HEK293 (cell line): ENCODE results near the gene TSEN54.

Experiments
- CTCF ChIA-PET: fragments of 350-600 bp; formaldehyde crosslinking; extraction: SDS; loops from one replicate; lab custom pipeline; 2021; ENCODE audit warnings: antibody characterized with exemption; lab: Yijun Ruan, JAX
- POLR2A ChIA-PET: fragments of 300-600 bp; formaldehyde crosslinking; extraction: SDS; loops from one replicate; lab custom pipeline; 2020; ENCODE audit warnings: antibody characterized with exemption, inconsistent platforms; lab: Yijun Ruan, JAX
- H3K27ac ChIP-seq: fragments of 200-500 bp; sonication (Bioruptor generic); 2 replicates; pipeline ENCODE4 v1.5.1; 2014; ENCODE audit warnings: low read depth, low read length, control low read depth, inconsistent platforms; ENCODE audit errors: extremely low read depth
- H3K36me3 ChIP-seq, 2 experiments: fragments of 200-500 bp in 1 of 2; sonication (Bioruptor generic) in 1 of 2; 1 replicate in 1 of 2; 2 replicates in 1 of 2; pipeline ENCODE4 v1.5.1; 2014 to 2017; ENCODE audit warnings: inconsistent platforms in 2 of 2, low read length in 2 of 2; ENCODE audit not compliant: control insufficient read depth in 2 of 2, insufficient read depth in 1 of 2
- H3K4me1 ChIP-seq: fragments of 200-500 bp; sonication (Bioruptor generic); 2 replicates; pipeline ENCODE4 v1.5.1; 2014; ENCODE audit warnings: mild to moderate bottlenecking, low read length, inconsistent platforms; ENCODE audit not compliant: control insufficient read depth, insufficient read depth
- H3K4me3 ChIP-seq: 2 replicates; pipeline ENCODE4 v1.5.1; 2011; ENCODE audit warnings: low read depth, mild to moderate bottlenecking, control low read depth, low read length, moderate library complexity
- H3K9me3 ChIP-seq: fragments of 200-500 bp; sonication (Bioruptor generic); 2 replicates; pipeline ENCODE4 v1.5.1; 2014; ENCODE audit warnings: low read depth, low read length, inconsistent platforms; ENCODE audit not compliant: control insufficient read depth, insufficient read depth
- EGR2 ChIP-seq: fragments of 450-650 bp; formaldehyde crosslinking; IDR thresholded peaks from 2 replicates; pipeline ENCODE4 v1.5.1; 2016; ENCODE audit warnings: low read depth, missing biosample characterization, missing genetic modification characterization
- FEZF1 ChIP-seq: fragments of 450-650 bp; formaldehyde crosslinking; IDR thresholded peaks from 2 replicates; pipeline ENCODE4 v1.5.1; 2016; ENCODE audit warnings: missing biosample characterization, missing genetic modification characterization
- GLI4 ChIP-seq: fragments of 450-650 bp; formaldehyde crosslinking; IDR thresholded peaks from 2 replicates; pipeline ENCODE4 v1.5.1; 2016; ENCODE audit warnings: missing biosample characterization, missing genetic modification characterization
- GLIS1 ChIP-seq: fragments of 450-650 bp; formaldehyde crosslinking; IDR thresholded peaks from 2 replicates; pipeline ENCODE4 v1.5.1; 2016; ENCODE audit warnings: missing biosample characterization, missing genetic modification characterization
- KLF10 ChIP-seq: fragments of 450-650 bp; IDR thresholded peaks from 2 replicates; pipeline ENCODE4 v1.5.1; 2018; ENCODE audit warnings: missing biosample characterization, mild to moderate bottlenecking, missing genetic modification characterization
- KLF7 ChIP-seq: fragments of 450-650 bp; formaldehyde crosslinking; IDR thresholded peaks from 2 replicates; pipeline ENCODE4 v1.5.1; 2016; ENCODE audit warnings: missing biosample characterization, missing genetic modification characterization, borderline replicate concordance
- KLF8 ChIP-seq: fragments of 450-650 bp; formaldehyde crosslinking; IDR thresholded peaks from 2 replicates; pipeline ENCODE4 v1.5.1; 2016; ENCODE audit warnings: missing biosample characterization, missing genetic modification characterization
- KLF9 ChIP-seq: fragments of 450-650 bp; formaldehyde crosslinking; IDR thresholded peaks from 2 replicates; pipeline ENCODE4 v1.5.1; 2016; ENCODE audit warnings: missing biosample characterization, missing genetic modification characterization, low read depth
- MEIS1 ChIP-seq: sonication (generic); formaldehyde crosslinking; IDR thresholded peaks from 2 replicates; pipeline ENCODE4 v1.8.1; 2022; ENCODE audit warnings: missing genetic modification reagents, mild to moderate bottlenecking, borderline replicate concordance
- SALL2 ChIP-seq: fragments of 450-650 bp; formaldehyde crosslinking; IDR thresholded peaks from 2 replicates; pipeline ENCODE4 v1.5.0; 2017; ENCODE audit warnings: missing biosample characterization, mild to moderate bottlenecking, missing genetic modification characterization, borderline replicate concordance
- ZBTB7A ChIP-seq: fragments of 450-650 bp; formaldehyde crosslinking; IDR thresholded peaks from 2 replicates; pipeline ENCODE4 v1.5.1; 2016; ENCODE audit warnings: low read depth, missing biosample characterization, missing genetic modification characterization
- ZFHX2 ChIP-seq: fragments of 450-650 bp; formaldehyde crosslinking; conservative IDR thresholded peaks from 2 replicates; pipeline ENCODE4 v1.5.1; 2016; ENCODE audit warnings: missing biosample characterization, missing genetic modification characterization
- ZFP37 ChIP-seq: fragments of 450-650 bp; formaldehyde crosslinking; IDR thresholded peaks from 2 replicates; pipeline ENCODE4 v1.5.1; 2016; ENCODE audit warnings: missing biosample characterization, missing genetic modification characterization
- ZIC2 ChIP-seq: fragments of 450-650 bp; formaldehyde crosslinking; IDR thresholded peaks from 2 replicates; pipeline ENCODE4 v1.5.1; 2016; ENCODE audit warnings: missing biosample characterization, missing genetic modification characterization
- ZNF146 ChIP-seq: fragments of 450-650 bp; formaldehyde crosslinking; IDR thresholded peaks from 2 replicates; pipeline ENCODE4 v1.5.1; 2016; ENCODE audit warnings: missing biosample characterization, missing genetic modification characterization
- ZNF184 ChIP-seq: fragments of 450-650 bp; IDR thresholded peaks from 2 replicates; pipeline ENCODE4 v1.5.1; 2018; ENCODE audit warnings: missing biosample characterization, mild to moderate bottlenecking, missing genetic modification characterization
- ZNF266 ChIP-seq: fragments of 450-650 bp; formaldehyde crosslinking; IDR thresholded peaks from 2 replicates; pipeline ENCODE4 v1.5.1; 2016; ENCODE audit warnings: missing biosample characterization, missing genetic modification characterization, low read depth
- ZNF292 ChIP-seq: fragments of 450-650 bp; formaldehyde crosslinking; IDR thresholded peaks from 2 replicates; pipeline ENCODE4 v1.5.1; 2016; ENCODE audit warnings: low read depth, missing biosample characterization, missing genetic modification characterization, borderline replicate concordance
- ZNF302 ChIP-seq: fragments of 450-650 bp; formaldehyde crosslinking; IDR thresholded peaks from 2 replicates; pipeline ENCODE4 v1.5.1; 2016; ENCODE audit warnings: missing biosample characterization, missing genetic modification characterization, low read depth
- ZNF521 ChIP-seq: fragments of 450-650 bp; formaldehyde crosslinking; IDR thresholded peaks from 2 replicates; pipeline ENCODE4 v1.5.1; 2017; ENCODE audit warnings: missing biosample characterization, mild to moderate bottlenecking, missing genetic modification characterization
- ZNF626 ChIP-seq: fragments of 450-650 bp; sonication (Bioruptor Pico); formaldehyde crosslinking; IDR thresholded peaks from 2 replicates; pipeline ENCODE4 v1.5.1; 2018; ENCODE audit warnings: missing biosample characterization, missing genetic modification characterization, inconsistent platforms
- ZNF654 ChIP-seq: fragments of 450-650 bp; formaldehyde crosslinking; IDR thresholded peaks from 2 replicates; pipeline ENCODE4 v1.5.1; 2016; ENCODE audit warnings: low read depth, missing biosample characterization, missing genetic modification characterization
- ZNF768 ChIP-seq: fragments of 450-650 bp; formaldehyde crosslinking; IDR thresholded peaks from 2 replicates; pipeline ENCODE4 v1.5.1; 2018; ENCODE audit warnings: missing biosample characterization, mild to moderate bottlenecking, missing genetic modification characterization
- TF ChIP-seq, protein P1 (sequence below): fragments of 450-650 bp; formaldehyde crosslinking; IDR thresholded peaks from 2 replicates; pipeline ENCODE4 v1.5.1; 2016; ENCODE audit warnings: missing biosample characterization, missing genetic modification characterization, borderline replicate concordance
- TF ChIP-seq, protein P2 (sequence below): fragments of 450-650 bp; IDR thresholded peaks from 2 replicates; pipeline ENCODE4 v1.5.1; 2018; ENCODE audit warnings: missing biosample characterization, mild to moderate bottlenecking, missing genetic modification characterization
- TF ChIP-seq, protein P3 (sequence below): fragments of 450-650 bp; formaldehyde crosslinking; IDR thresholded peaks from 2 replicates; pipeline ENCODE4 v1.5.1; 2016; ENCODE audit warnings: missing biosample characterization, missing genetic modification characterization

The TSEN54 gene

DNA sequence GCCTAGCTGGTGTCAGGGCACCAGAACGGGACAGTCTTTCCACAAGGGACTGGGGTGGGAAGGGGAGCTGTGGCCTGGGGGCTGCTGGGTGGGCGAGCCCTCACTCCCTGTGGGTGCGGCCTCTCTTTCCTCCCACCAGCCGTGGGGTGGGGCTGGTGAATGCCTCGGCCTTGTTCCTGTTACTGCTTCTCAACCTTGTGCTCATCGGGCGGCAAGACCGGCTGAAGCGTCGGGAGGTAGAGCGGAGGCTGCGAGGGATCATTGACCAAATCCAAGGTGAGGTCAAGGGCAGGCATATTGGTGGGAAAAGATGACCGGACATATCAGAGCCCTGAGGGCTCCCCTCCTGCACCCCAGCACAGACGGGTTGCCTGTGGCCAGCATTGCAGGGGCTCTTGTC is 30.2 kb upstream of the TSEN54 start:
- Histone ChIP-seq H3K27ac (no peak overlapping the region), H3K9me3 (no peaks in the 10 kb centered on the region), H3K4me1 (no peaks in the 10 kb centered on the region), H3K36me3 (peaks cover 0 to 22% of the 10 kb centered on the region in 2 experiments; a peak in 2 of 3 replicates), H3K4me3 (no peak overlapping the region)
- ChIA-PET CTCF (interaction anchor here (0.6 kb wide), 2 partner anchors 360 to 1828 kb away, joined by 3 to 4 read pairs; no protein-coding TSS in a partner anchor), POLR2A (interaction anchor here (1.6 kb wide), 1 partner anchor 10 kb away, joined by 5 read pairs; no protein-coding TSS in a partner anchor)
- TF ChIP-seq GLI4 (tag by site-specific recombination) (no peak), ZNF266 (tag by site-specific recombination) (no peak), ZNF768 (tag by site-specific recombination) (no peak), ZFHX2 (tag by site-specific recombination) (peak; percentile 30; the same call in 1 of the 2 replicates), EGR2 (peak; percentile 23; the same call in 1 of the 2 replicates), ZNF292 (tag by site-specific recombination) (no peak), MEIS1 (no peak), ZFP37 (tag by site-specific recombination) (no peak), ZNF654 (tag by site-specific recombination) (no peak), FEZF1 (tag by site-specific recombination) (no peak), KLF7 (no peak), KLF9 (no peak), ZNF521 (no peak), KLF10 (tag by site-specific recombination) (no peak)
- TF ChIP-seq, protein P1, sequence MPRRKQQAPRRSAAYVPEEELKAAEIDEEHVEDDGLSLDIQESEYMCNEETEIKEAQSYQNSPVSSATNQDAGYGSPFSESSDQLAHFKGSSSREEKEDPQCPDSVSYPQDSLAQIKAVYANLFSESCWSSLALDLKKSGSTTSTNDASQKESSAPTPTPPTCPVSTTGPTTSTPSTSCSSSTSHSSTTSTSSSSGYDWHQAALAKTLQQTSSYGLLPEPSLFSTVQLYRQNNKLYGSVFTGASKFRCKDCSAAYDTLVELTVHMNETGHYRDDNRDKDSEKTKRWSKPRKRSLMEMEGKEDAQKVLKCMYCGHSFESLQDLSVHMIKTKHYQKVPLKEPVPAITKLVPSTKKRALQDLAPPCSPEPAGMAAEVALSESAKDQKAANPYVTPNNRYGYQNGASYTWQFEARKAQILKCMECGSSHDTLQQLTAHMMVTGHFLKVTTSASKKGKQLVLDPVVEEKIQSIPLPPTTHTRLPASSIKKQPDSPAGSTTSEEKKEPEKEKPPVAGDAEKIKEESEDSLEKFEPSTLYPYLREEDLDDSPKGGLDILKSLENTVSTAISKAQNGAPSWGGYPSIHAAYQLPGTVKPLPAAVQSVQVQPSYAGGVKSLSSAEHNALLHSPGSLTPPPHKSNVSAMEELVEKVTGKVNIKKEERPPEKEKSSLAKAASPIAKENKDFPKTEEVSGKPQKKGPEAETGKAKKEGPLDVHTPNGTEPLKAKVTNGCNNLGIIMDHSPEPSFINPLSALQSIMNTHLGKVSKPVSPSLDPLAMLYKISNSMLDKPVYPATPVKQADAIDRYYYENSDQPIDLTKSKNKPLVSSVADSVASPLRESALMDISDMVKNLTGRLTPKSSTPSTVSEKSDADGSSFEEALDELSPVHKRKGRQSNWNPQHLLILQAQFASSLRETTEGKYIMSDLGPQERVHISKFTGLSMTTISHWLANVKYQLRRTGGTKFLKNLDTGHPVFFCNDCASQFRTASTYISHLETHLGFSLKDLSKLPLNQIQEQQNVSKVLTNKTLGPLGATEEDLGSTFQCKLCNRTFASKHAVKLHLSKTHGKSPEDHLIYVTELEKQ, result no peak
- TF ChIP-seq, protein P2, sequence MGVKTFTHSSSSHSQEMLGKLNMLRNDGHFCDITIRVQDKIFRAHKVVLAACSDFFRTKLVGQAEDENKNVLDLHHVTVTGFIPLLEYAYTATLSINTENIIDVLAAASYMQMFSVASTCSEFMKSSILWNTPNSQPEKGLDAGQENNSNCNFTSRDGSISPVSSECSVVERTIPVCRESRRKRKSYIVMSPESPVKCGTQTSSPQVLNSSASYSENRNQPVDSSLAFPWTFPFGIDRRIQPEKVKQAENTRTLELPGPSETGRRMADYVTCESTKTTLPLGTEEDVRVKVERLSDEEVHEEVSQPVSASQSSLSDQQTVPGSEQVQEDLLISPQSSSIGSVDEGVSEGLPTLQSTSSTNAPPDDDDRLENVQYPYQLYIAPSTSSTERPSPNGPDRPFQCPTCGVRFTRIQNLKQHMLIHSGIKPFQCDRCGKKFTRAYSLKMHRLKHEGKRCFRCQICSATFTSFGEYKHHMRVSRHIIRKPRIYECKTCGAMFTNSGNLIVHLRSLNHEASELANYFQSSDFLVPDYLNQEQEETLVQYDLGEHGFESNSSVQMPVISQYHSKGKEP (tag by site-specific recombination), result no peak

DNA sequence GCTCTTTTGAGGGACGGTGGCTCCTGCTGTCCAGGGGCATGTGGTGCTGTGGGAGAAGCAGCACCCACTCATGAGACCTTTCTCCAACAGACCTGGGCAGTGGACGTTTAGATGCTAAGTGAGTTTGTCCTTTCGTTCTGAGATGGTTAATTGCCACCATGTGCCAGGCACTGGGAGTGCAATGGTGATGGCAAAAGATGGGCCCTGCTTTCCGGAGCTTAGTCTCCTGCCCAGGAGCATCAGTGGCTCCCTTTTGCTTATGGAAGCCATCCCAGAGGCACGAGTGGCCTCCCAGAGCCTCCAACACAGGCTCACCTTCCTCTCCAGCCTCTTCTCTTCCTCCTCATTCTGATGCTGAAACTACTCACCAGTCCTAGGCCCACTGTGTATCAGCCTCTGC is 29.4 kb upstream of the TSEN54 start:
- H3K4me3 ChIP-seq, result no peak overlapping the region
- peaks cover 0 to 30% of the 10 kb centered on the region in 2 experiments; a peak in 2 of 3 replicates for H3K36me3 ChIP-seq
- H3K9me3 ChIP-seq, result no peaks in the 10 kb centered on the region
- H3K27ac ChIP-seq, result no peak overlapping the region
- H3K4me1 ChIP-seq, result no peaks in the 10 kb centered on the region
- ChIA-PET CTCF (interaction anchor here (0.6 to 1.2 kb wide), 4 partner anchors 32 to 359 kb away, joined by 3 to 4 read pairs (median 3); no protein-coding TSS in a partner anchor), POLR2A (interaction anchor here (1.5 to 1.6 kb wide), 2 partner anchors 10 to 29 kb away, joined by 4 to 5 read pairs; partner anchors contain the start of gene TSEN54)
- TF ChIP-seq GLIS1 (tag by site-specific recombination), result no peak
- TF ChIP-seq ZNF184 (tag by site-specific recombination), result no peak
- no peak for TF ChIP-seq SALL2
- TF ChIP-seq, protein P3, sequence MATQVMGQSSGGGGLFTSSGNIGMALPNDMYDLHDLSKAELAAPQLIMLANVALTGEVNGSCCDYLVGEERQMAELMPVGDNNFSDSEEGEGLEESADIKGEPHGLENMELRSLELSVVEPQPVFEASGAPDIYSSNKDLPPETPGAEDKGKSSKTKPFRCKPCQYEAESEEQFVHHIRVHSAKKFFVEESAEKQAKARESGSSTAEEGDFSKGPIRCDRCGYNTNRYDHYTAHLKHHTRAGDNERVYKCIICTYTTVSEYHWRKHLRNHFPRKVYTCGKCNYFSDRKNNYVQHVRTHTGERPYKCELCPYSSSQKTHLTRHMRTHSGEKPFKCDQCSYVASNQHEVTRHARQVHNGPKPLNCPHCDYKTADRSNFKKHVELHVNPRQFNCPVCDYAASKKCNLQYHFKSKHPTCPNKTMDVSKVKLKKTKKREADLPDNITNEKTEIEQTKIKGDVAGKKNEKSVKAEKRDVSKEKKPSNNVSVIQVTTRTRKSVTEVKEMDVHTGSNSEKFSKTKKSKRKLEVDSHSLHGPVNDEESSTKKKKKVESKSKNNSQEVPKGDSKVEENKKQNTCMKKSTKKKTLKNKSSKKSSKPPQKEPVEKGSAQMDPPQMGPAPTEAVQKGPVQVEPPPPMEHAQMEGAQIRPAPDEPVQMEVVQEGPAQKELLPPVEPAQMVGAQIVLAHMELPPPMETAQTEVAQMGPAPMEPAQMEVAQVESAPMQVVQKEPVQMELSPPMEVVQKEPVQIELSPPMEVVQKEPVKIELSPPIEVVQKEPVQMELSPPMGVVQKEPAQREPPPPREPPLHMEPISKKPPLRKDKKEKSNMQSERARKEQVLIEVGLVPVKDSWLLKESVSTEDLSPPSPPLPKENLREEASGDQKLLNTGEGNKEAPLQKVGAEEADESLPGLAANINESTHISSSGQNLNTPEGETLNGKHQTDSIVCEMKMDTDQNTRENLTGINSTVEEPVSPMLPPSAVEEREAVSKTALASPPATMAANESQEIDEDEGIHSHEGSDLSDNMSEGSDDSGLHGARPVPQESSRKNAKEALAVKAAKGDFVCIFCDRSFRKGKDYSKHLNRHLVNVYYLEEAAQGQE (tag by site-specific recombination), result no peak
- no peak for TF ChIP-seq KLF8 (tag by site-specific recombination)
- TF ChIP-seq ZNF146 (tag by site-specific recombination), result no peak
- no peak for TF ChIP-seq ZNF768 (tag by site-specific recombination)
- TF ChIP-seq ZBTB7A (tag by site-specific recombination), result no peak
- no peak for TF ChIP-seq ZIC2 (tag by site-specific recombination)
- no peak for TF ChIP-seq ZNF302 (tag by site-specific recombination)
- TF ChIP-seq ZNF626 (tag by site-specific recombination), result no peak
